ENCODE data around the gene EIF4A2. TPM values are rescaled to one million over a fixed set of nuclear protein-coding genes. Genes with fewer than 3 reads are reported as not detected.
"Not testable (repeated sequence)": the region's sequence is repeated elsewhere in the genome, so short reads cannot be mapped to it uniquely, and the experiment has no call there.

EIF4A2 gene
- total RNA-seq, 2 experiments from 2014 or later, result 445 to 469 TPM

GRCh38 chr3:186807231-186807630 lies 23.9 kb downstream of the EIF4A2 start:
- H3K9me3 Mint-ChIP-seq, result no peaks in the 10 kb centered on the region
- CTCF ChIA-PET, result interaction anchor here (0.6 to 3.1 kb wide), 4 partner anchors 10 to 21 kb away, joined by 3 to 15 read pairs (median 4); no protein-coding TSS in a partner anchor
- intact Hi-C loops (cut with micrococcal nuclease), result loop anchor here (5.0 kb wide), 1 partner anchor 35 kb away; no protein-coding TSS in a partner anchor
- no peak for DNase-seq
- H3K27me3 Mint-ChIP-seq (ENCODE audit: low read depth), result no peaks in the 10 kb centered on the region
- H3K4me1 Mint-ChIP-seq (ENCODE audit: low read depth), result peaks cover 19% of the 10 kb centered on the region
- H3K27ac Mint-ChIP-seq, result peak overlapping the region; percentile 94
- H3K36me3 Mint-ChIP-seq (ENCODE audit: low read depth), result peaks cover 24% of the 10 kb centered on the region
- H3K4me3 Mint-ChIP-seq, result peak overlapping the region; percentile 91

DNA sequence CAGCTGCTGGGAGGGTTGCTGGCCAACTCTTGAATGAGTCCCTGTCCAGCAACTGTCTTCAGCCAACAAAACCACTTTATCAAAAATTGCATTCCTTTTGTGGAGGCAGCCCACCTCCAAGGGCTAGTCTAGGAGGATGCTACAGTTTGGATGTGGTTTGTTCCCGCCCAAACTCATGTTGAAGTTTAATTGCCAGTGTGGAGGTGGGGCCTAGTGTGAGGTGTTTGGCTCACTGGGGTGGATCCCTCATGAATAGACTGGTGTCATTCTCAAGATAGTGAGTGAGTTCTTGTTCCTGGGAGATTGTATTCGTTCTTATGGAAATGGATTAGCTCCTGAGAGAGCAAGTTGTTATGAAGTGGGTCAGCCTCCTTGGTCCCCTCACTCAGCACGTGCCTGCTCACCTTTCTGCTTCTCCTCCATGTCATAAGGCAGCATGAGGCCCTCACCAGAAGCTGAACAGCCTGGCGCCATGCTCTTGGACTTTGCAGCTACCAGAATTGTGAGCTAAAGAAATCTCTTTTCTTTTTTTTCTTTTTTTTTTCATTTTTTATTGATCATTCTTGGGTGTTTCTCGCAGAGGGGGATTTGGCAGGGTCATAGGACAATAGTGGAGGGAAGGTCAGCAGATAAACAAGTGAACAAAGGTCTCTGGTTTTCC lies 27.1 kb downstream of the EIF4A2 start:
- Mint-ChIP-seq H3K4me1 (ENCODE audit: low read depth) (peaks cover 5% of the 10 kb centered on the region), H3K4me3 (no peak overlapping the region), H3K9me3 (no peaks in the 10 kb centered on the region), H3K27ac (no peak overlapping the region), H3K36me3 (ENCODE audit: low read depth) (peaks cover 3% of the 10 kb centered on the region), H3K27me3 (ENCODE audit: low read depth) (no peaks in the 10 kb centered on the region)
- CTCF ChIA-PET, result interaction anchor here (1.2 kb wide), 1 partner anchor 11 kb away, joined by 7 read pairs; no protein-coding TSS in a partner anchor
- DNase-seq, result no peak
- intact Hi-C loops (cut with micrococcal nuclease), result no loop called here

DNA sequence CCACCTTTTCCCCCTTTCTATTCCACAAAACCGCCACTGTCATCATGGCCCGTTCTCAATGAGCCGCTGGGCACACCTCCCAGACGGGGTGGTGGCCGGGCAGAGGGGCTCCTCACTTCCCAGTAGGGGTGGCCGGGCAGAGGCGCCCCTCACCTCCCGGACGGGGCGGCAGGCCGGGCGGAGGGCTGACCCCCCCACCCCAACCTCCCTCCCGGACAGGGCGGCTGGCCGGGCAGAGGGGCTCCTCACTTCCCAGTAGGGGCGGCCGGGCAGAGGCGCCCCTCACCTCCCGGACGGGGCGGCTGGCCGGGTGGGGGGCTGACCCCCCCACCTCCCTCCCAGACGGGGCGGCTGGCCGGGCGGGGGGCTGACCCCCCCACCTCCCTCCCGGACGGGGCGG lies 27.9 kb downstream of the EIF4A2 start:
- H3K9me3 Mint-ChIP-seq; intact Hi-C loops (cut with micrococcal nuclease); H3K27ac Mint-ChIP-seq; H3K4me1 Mint-ChIP-seq (ENCODE audit: low read depth); H3K36me3 Mint-ChIP-seq (ENCODE audit: low read depth); CTCF ChIA-PET; DNase-seq; H3K27me3 Mint-ChIP-seq (ENCODE audit: low read depth); H3K4me3 Mint-ChIP-seq: not testable (repeated sequence)

DNA sequence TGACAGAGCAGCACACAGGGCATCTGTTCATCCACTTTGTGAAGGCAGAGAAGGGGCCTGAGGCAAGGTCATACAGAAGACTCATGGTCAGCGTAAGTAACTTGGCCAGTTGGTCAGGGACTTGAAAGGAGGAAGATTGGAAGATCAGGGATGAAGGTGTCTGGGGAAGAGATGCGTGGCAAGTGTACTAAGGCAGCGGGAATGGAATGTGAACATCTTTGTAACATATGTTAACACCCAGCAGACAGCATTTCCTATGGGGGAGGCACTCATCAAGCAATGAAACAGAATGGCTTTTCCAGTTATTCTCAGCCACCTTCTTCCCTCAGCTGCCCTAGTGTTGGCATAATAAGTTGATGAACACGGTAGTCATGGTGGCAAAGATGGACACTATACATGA lies 30.7 kb downstream of the EIF4A2 start:
- no peak overlapping the region for H3K27ac Mint-ChIP-seq
- no peak overlapping the region for H3K4me3 Mint-ChIP-seq
- no peaks in the 10 kb centered on the region for H3K4me1 Mint-ChIP-seq (ENCODE audit: low read depth)
- H3K36me3 Mint-ChIP-seq (ENCODE audit: low read depth), result no peaks in the 10 kb centered on the region
- no peaks in the 10 kb centered on the region for H3K9me3 Mint-ChIP-seq
- H3K27me3 Mint-ChIP-seq (ENCODE audit: low read depth), result no peaks in the 10 kb centered on the region
- no peak for DNase-seq
- intact Hi-C loops (cut with micrococcal nuclease), result no loop called here
- CTCF ChIA-PET, result interaction anchor here (0.6 to 1.1 kb wide), 2 partner anchors 197 to 205 kb away, joined by 3 to 6 read pairs; no protein-coding TSS in a partner anchor

DNA sequence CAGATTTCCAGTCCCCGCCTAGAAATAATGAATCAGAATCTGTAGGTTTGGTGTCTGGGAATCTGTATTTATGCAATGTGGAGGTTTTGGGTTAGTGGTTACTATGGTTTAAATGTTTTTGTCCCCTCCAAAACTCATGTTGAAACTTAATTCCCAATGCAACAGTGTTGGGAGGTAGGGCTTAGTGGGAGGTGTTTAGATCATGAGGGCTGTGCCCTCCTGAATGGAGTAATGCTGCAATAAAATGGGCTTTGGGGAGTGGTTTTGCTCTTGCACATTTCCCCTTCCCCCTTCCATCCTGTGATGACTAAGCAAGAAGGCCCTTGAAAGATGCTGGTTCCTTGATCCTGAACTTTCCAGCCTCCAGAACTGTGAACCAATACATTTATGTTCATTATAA lies 32.1 kb downstream of the EIF4A2 start:
- CTCF ChIA-PET, result no interaction called here
- H3K9me3 Mint-ChIP-seq, result no peaks in the 10 kb centered on the region
- H3K4me1 Mint-ChIP-seq (ENCODE audit: low read depth), result no peaks in the 10 kb centered on the region
- H3K27ac Mint-ChIP-seq, result no peak overlapping the region
- H3K4me3 Mint-ChIP-seq, result no peak overlapping the region
- no peaks in the 10 kb centered on the region for H3K36me3 Mint-ChIP-seq (ENCODE audit: low read depth)
- no peak for DNase-seq
- intact Hi-C loops (cut with micrococcal nuclease), result no loop called here
- no peaks in the 10 kb centered on the region for H3K27me3 Mint-ChIP-seq (ENCODE audit: low read depth)

GRCh38 chr3:186818516-186818915 lies 35.1 kb downstream of the EIF4A2 start:
- Mint-ChIP-seq H3K27ac (no peak overlapping the region), H3K27me3 (ENCODE audit: low read depth) (no peaks in the 10 kb centered on the region), H3K9me3 (no peaks in the 10 kb centered on the region), H3K4me1 (ENCODE audit: low read depth) (peaks cover 3% of the 10 kb centered on the region), H3K4me3 (no peak overlapping the region), H3K36me3 (ENCODE audit: low read depth) (no peaks in the 10 kb centered on the region)
- DNase-seq, result no peak
- intact Hi-C loops (cut with micrococcal nuclease), result no loop called here
- CTCF ChIA-PET, result interaction anchor here (0.9 to 6.5 kb wide), 5 partner anchors 8 to 248 kb away, joined by 3 to 99 read pairs (median 3); partner anchors contain the start of gene AHSG

DNA sequence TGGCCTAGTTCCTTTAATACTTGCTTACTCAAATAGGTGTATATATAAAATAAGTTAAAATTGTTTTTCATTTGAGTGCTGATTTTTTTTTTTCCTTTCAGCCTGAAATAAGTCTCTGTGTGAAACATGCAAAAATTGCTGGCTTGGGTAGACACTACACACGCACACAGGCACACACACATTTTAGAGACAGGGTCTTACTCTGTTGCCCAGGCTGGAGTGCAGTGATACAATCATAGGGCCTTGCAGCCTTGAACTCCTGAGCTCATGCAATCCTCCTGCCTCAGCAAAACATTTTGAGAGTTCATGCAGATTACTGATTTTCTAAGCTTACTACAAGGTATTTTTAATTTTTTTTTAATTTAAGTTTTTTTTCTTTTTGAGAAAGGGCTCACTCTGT lies 35.6 kb downstream of the EIF4A2 start:
- Mint-ChIP-seq H3K27ac (no peak overlapping the region), H3K27me3 (ENCODE audit: low read depth) (peaks cover 1% of the 10 kb centered on the region), H3K36me3 (ENCODE audit: low read depth) (no peaks in the 10 kb centered on the region), H3K4me3 (no peak overlapping the region), H3K9me3 (no peaks in the 10 kb centered on the region), H3K4me1 (ENCODE audit: low read depth) (peaks cover 4% of the 10 kb centered on the region)
- CTCF ChIA-PET, result interaction anchor here (1.1 to 6.5 kb wide), 6 partner anchors 8 to 230 kb away, joined by 3 to 99 read pairs (median 3); partner anchors contain the start of gene AHSG
- intact Hi-C loops (cut with micrococcal nuclease), result no loop called here
- DNase-seq, result no peak

GRCh38 chr3:186821429-186822387 lies 38.3 kb downstream of the EIF4A2 start:
- Mint-ChIP-seq H3K4me1 (ENCODE audit: low read depth) (peaks cover 25% of the 10 kb centered on the region), H3K9me3 (no peaks in the 10 kb centered on the region), H3K27ac (no peak overlapping the region), H3K36me3 (ENCODE audit: low read depth) (peaks cover 7% of the 10 kb centered on the region), H3K27me3 (ENCODE audit: low read depth) (peaks cover 12% of the 10 kb centered on the region), H3K4me3 (no peak overlapping the region)
- CTCF ChIA-PET, result interaction anchor here (0.6 to 6.5 kb wide), 26 partner anchors 12 to 878 kb away, joined by 3 to 99 read pairs (median 3); partner anchors contain the start of genes ADIPOQ, AHSG, RFC4 and TBCCD1
- peak; percentile 12 for DNase-seq
- intact Hi-C loops (cut with micrococcal nuclease), result loop anchor here (1.0 to 10.0 kb wide), 4 partner anchors 204 to 844 kb away; partner anchors contain the start of gene ETV5

DNA sequence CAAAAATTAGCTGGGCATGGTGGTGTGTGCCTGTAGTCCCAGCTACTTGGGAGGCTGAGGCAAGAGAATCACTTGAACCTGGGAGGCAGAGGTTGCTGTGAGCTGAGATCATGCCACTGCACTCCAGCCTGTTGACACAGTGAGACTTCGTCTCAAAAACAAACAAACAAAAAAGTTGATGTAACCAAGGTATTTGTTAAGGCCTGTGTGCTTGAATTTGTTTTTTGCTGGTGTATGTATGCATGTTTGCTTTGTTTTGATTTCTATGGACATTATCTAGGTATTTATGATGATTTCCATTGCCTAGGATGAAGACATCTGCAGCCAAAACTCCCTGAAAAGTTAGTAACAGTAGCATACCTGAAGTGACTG lies 39.0 kb downstream of the EIF4A2 start:
- H3K4me3 Mint-ChIP-seq; H3K36me3 Mint-ChIP-seq (ENCODE audit: low read depth); H3K9me3 Mint-ChIP-seq; DNase-seq; H3K27ac Mint-ChIP-seq: not testable (repeated sequence)
- Mint-ChIP-seq H3K27me3 (ENCODE audit: low read depth) (peaks cover 12% of the 10 kb centered on the region), H3K4me1 (ENCODE audit: low read depth) (peaks cover 25% of the 10 kb centered on the region)
- CTCF ChIA-PET, result interaction anchor here (0.6 to 6.5 kb wide), 16 partner anchors 11 to 879 kb away, joined by 3 to 99 read pairs (median 4); partner anchors contain the start of genes AHSG, RFC4 and TBCCD1
- intact Hi-C loops (cut with micrococcal nuclease), result loop anchor here (5.0 to 10.0 kb wide), 3 partner anchors 565 to 845 kb away; partner anchors contain the start of gene ETV5

GRCh38 chr3:186823386-186823785 lies 40.0 kb downstream of the EIF4A2 start:
- CTCF ChIA-PET, result interaction anchor here (0.9 to 6.5 kb wide), 3 partner anchors 11 to 208 kb away, joined by 3 to 99 read pairs (median 4); partner anchors contain the start of gene AHSG
- Mint-ChIP-seq H3K4me1 (ENCODE audit: low read depth) (peaks cover 29% of the 10 kb centered on the region), H3K27ac (no peak overlapping the region), H3K27me3 (ENCODE audit: low read depth) (peaks cover 14% of the 10 kb centered on the region), H3K36me3 (ENCODE audit: low read depth) (peaks cover 7% of the 10 kb centered on the region), H3K9me3 (no peaks in the 10 kb centered on the region), H3K4me3 (no peak overlapping the region)
- intact Hi-C loops (cut with micrococcal nuclease), result loop anchor here (5.0 to 10.0 kb wide), 3 partner anchors 566 to 846 kb away; partner anchors contain the start of gene ETV5
- no peak for DNase-seq

DNA sequence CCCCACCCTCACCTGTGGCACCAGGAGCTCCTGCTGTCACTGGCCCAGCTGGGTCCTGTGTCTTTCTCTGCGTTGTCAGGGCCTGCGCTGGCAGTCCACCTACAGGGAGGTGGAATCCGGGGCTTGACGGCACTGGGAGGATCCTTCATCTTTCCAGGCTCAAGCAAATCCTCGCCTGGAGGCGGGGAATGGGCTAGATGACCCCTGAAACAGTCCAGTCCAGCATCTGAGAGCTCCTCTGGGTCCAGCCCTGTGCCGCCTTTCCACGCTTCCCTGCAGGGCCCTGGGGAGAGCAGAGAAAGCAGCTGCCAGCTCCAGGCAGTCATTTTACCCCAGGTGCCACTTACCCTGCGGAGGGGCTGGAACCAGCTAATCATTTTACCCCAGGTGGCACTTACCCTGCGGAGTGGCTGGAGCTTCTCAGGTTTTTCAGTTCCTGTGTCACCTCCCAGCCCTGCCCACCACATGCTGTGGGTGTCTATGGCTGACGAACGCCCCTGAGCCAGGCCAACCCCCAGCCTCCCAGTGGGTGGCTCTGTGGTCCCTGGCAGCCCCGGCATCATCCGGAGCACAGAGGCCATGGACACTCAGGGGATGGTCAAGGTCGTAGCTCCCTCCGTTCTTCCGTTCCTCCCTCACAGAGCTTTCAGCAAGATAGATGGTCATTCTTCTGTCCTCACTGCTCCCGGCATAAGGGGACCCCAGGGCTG lies 41.2 kb downstream of the EIF4A2 start:
- Mint-ChIP-seq H3K4me3 (peak overlapping the region; percentile 78), H3K27me3 (ENCODE audit: low read depth) (peaks cover 23% of the 10 kb centered on the region), H3K4me1 (ENCODE audit: low read depth) (peaks cover 30% of the 10 kb centered on the region), H3K36me3 (ENCODE audit: low read depth) (peaks cover 7% of the 10 kb centered on the region), H3K27ac (no peak overlapping the region), H3K9me3 (no peaks in the 10 kb centered on the region)
- intact Hi-C loops (cut with micrococcal nuclease), result loop anchor here (1.0 to 10.0 kb wide), 7 partner anchors 18 to 1002 kb away; partner anchors contain the start of genes DNAJB11, ETV5 and RFC4
- CTCF ChIA-PET, result interaction anchor here (0.6 to 1.5 kb wide), 5 partner anchors 9 to 339 kb away, joined by 3 to 11 read pairs (median 3); no protein-coding TSS in a partner anchor
- DNase-seq, result no peak

All from activated naive CD4-positive, alpha-beta T cell treated with anti-CD3 and anti-CD28 coated beads for 36 hours (primary cell).